ENCODE measurements around the gene TM9SF1.

DNA sequence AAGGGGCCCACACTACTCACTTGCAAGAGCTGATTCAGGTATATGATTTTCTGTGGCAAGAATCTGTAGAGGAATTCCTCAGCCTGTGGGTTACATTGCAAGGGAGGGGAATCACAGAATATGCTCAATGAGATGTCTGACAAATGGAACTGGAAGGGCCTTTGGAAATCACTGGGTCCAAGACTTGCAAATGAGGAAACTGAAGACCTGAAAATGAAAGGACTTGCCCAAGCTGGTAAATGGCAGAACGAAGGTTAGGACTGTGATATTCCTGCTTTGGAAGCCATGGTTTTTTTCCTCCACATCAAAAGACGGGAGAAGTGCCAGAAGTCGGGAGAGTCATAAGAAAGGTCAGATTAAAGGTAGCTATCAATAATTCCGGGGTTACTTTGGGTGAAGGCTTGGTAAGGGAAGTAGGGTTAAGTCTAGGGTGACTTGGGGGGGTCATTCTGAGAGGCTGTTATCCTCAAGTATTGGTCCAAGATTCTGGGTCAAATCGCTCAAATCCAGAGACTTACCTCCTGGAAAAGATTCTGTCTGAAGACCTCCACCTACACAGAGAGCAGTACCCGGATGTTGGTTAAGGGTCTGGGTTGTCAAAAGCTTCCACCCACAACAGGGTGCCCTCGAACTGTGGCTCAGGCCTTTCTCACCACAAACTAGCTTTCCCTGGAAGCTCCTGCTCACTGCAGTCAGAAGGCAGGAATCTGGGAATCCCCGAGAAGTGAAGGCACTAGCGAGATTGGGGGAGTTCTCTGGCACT lies 49.4 kb downstream of the TM9SF1 start:
- no peak for TF ChIP-seq ZFP36 (IDR thresholded peaks at IDR 0.05; ENCODE audit: borderline replicate concordance, partially characterized antibody)
- TF ChIP-seq POLR2A (IDR thresholded peaks at IDR 0.05; ENCODE audit: low read length) = no peak
- TF ChIP-seq JUNB (IDR thresholded peaks at IDR 0.05) = no peak
- TF ChIP-seq, protein P1, sequence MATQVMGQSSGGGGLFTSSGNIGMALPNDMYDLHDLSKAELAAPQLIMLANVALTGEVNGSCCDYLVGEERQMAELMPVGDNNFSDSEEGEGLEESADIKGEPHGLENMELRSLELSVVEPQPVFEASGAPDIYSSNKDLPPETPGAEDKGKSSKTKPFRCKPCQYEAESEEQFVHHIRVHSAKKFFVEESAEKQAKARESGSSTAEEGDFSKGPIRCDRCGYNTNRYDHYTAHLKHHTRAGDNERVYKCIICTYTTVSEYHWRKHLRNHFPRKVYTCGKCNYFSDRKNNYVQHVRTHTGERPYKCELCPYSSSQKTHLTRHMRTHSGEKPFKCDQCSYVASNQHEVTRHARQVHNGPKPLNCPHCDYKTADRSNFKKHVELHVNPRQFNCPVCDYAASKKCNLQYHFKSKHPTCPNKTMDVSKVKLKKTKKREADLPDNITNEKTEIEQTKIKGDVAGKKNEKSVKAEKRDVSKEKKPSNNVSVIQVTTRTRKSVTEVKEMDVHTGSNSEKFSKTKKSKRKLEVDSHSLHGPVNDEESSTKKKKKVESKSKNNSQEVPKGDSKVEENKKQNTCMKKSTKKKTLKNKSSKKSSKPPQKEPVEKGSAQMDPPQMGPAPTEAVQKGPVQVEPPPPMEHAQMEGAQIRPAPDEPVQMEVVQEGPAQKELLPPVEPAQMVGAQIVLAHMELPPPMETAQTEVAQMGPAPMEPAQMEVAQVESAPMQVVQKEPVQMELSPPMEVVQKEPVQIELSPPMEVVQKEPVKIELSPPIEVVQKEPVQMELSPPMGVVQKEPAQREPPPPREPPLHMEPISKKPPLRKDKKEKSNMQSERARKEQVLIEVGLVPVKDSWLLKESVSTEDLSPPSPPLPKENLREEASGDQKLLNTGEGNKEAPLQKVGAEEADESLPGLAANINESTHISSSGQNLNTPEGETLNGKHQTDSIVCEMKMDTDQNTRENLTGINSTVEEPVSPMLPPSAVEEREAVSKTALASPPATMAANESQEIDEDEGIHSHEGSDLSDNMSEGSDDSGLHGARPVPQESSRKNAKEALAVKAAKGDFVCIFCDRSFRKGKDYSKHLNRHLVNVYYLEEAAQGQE (IDR thresholded peaks at IDR 0.05) = no peak
- TF ChIP-seq, protein P2, sequence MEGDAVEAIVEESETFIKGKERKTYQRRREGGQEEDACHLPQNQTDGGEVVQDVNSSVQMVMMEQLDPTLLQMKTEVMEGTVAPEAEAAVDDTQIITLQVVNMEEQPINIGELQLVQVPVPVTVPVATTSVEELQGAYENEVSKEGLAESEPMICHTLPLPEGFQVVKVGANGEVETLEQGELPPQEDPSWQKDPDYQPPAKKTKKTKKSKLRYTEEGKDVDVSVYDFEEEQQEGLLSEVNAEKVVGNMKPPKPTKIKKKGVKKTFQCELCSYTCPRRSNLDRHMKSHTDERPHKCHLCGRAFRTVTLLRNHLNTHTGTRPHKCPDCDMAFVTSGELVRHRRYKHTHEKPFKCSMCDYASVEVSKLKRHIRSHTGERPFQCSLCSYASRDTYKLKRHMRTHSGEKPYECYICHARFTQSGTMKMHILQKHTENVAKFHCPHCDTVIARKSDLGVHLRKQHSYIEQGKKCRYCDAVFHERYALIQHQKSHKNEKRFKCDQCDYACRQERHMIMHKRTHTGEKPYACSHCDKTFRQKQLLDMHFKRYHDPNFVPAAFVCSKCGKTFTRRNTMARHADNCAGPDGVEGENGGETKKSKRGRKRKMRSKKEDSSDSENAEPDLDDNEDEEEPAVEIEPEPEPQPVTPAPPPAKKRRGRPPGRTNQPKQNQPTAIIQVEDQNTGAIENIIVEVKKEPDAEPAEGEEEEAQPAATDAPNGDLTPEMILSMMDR (IDR thresholded peaks at IDR 0.05) = no peak
- TF ChIP-seq SMC3 (IDR thresholded peaks at IDR 0.05) = no peak
- TF ChIP-seq, protein P3, sequence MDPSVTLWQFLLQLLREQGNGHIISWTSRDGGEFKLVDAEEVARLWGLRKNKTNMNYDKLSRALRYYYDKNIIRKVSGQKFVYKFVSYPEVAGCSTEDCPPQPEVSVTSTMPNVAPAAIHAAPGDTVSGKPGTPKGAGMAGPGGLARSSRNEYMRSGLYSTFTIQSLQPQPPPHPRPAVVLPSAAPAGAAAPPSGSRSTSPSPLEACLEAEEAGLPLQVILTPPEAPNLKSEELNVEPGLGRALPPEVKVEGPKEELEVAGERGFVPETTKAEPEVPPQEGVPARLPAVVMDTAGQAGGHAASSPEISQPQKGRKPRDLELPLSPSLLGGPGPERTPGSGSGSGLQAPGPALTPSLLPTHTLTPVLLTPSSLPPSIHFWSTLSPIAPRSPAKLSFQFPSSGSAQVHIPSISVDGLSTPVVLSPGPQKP (IDR thresholded peaks at IDR 0.05; ENCODE audit: low read depth, low read length) = no peak
- TF ChIP-seq, protein P4, sequence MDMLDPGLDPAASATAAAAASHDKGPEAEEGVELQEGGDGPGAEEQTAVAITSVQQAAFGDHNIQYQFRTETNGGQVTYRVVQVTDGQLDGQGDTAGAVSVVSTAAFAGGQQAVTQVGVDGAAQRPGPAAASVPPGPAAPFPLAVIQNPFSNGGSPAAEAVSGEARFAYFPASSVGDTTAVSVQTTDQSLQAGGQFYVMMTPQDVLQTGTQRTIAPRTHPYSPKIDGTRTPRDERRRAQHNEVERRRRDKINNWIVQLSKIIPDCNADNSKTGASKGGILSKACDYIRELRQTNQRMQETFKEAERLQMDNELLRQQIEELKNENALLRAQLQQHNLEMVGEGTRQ (IDR thresholded peaks at IDR 0.05) = no peak
- TF ChIP-seq MYC (IDR thresholded peaks at IDR 0.05; ENCODE audit: borderline replicate concordance, low read length) = no peak
